HCT116 (cell line): ENCODE measurements around the gene CHRND. TPM values are rescaled to one million over a fixed set of nuclear protein-coding genes. Genes with fewer than 3 reads are reported as not detected.

Experiments
- ATAC-seq: fragments of 200-7000 bp; cut with Tn5 transposase; 2 replicates; pipeline ENCODE4 v1.9.1; 2020; ENCODE audit warnings: mild to moderate bottlenecking, moderate library complexity
- BruUV-seq: library from RNA; stranded (reverse); fragments of 400-500 nt; replicated peaks from 2 replicates; lab custom pipeline; 2021; lab: Mats Ljungman, UMichigan
- CTCF ChIA-PET: fragments of 300-600 bp; sonication (Branson Sonifier 250); formaldehyde crosslinking; loops from one replicate; lab custom pipeline; 2021; ENCODE audit warnings: antibody characterized with exemption; lab: Charles Lee
- POLR2A ChIA-PET: fragments of 300-600, 350-600 bp; sonication (Branson Sonifier 250); formaldehyde crosslinking; loops from one replicate; lab custom pipeline; 2021; ENCODE audit warnings: antibody characterized with exemption; lab: Charles Lee
- RAD21 ChIA-PET, 2 experiments: fragments of 300-600 bp; sonication (Branson Sonifier 250); formaldehyde crosslinking; loops; one replicate each; lab custom pipeline; 2023; ENCODE audit warnings: low total read pairs in 2 of 2; ENCODE audit not compliant: uncharacterized antibody in 2 of 2, unreplicated experiment in 2 of 2, low non-redundant PET in 1 of 2; lab: Charles Lee
- DNase-seq: peaks from one replicate; pipeline ENCODE4 v3.0.0-alpha.2; 2010; ENCODE audit warnings: low read depth, low spot score
- H2AFZ ChIP-seq: fragments of 200-600 bp; shearing (Covaris generic), sonication (generic); 2 replicates; pipeline ENCODE4 v1.6.1; 2017; ENCODE audit warnings: low read depth, mixed run types, mixed read lengths, antibody characterized with exemption, low read length; ENCODE audit not compliant: poor library complexity, severe bottlenecking
- H3K27ac ChIP-seq: 2 replicates; pipeline ENCODE4 v1.5.1; 2012; ENCODE audit warnings: low read depth, low read length
- H3K27me3 ChIP-seq: fragments of 200-600 bp; sonication (generic); 2 replicates; pipeline ENCODE4 v1.6.1; 2016; ENCODE audit warnings: mixed run types, low read length, mixed read lengths; ENCODE audit not compliant: insufficient read depth
- H3K36me3 ChIP-seq, 2 experiments: fragments of 200-500 bp in 1 of 2; fragments of 200-600 bp in 1 of 2; sonication (Bioruptor generic) in 1 of 2; sonication (generic) in 1 of 2; 2 replicates each; pipeline versions ENCODE4 v1.5.1 to v1.6.1; 2014 to 2016; ENCODE audit warnings: low read length in 2 of 2, inconsistent platforms in 1 of 2, mixed read lengths in 1 of 2, mixed run types in 1 of 2; ENCODE audit not compliant: insufficient read depth in 2 of 2, control insufficient read depth in 1 of 2
- H3K4me1 ChIP-seq, 2 experiments: fragments of 200-600 bp in 1 of 2; sonication (generic) in 1 of 2; 2 replicates each; pipeline versions ENCODE4 v1.5.1 to v1.6.1; 2012 to 2017; ENCODE audit warnings: low read length in 2 of 2, inconsistent platforms in 1 of 2, mild to moderate bottlenecking in 1 of 2, mixed read lengths in 1 of 2, mixed run types in 1 of 2, moderate library complexity in 1 of 2; ENCODE audit not compliant: insufficient read depth in 2 of 2, control insufficient read depth in 1 of 2
- H3K4me2 ChIP-seq: fragments of 200-600 bp; sonication (generic); 2 replicates; pipeline ENCODE4 v1.6.1; 2017; ENCODE audit warnings: mixed run types, low read length, mixed read lengths
- H3K4me3 ChIP-seq, 2 experiments: fragments of 200-600 bp in 1 of 2; sonication (generic) in 1 of 2; replicated peaks in 1 of 2; 2 replicates each; pipeline ENCODE4 v1.5.1; 2011 to 2016; ENCODE audit warnings: low read length in 2 of 2, control low read depth in 1 of 2, low read depth in 1 of 2, mild to moderate bottlenecking in 1 of 2, mixed read lengths in 1 of 2, mixed run types in 1 of 2
- H3K79me2 ChIP-seq: fragments of 200-600 bp; sonication (generic); 2 replicates; pipeline ENCODE4 v1.6.1; 2017; ENCODE audit warnings: mild to moderate bottlenecking, mixed run types, low read length, moderate library complexity, mixed read lengths; ENCODE audit not compliant: insufficient read depth
- H3K9ac ChIP-seq: fragments of 200-600 bp; sonication (generic); 2 replicates; pipeline ENCODE4 v1.6.1; 2016; ENCODE audit warnings: low read length, mixed read lengths
- H3K9me2 ChIP-seq: fragments of 200-600 bp; sonication (generic), shearing (Covaris generic); 2 replicates; pipeline ENCODE4 v1.6.1; 2017; ENCODE audit warnings: mixed run types, mild to moderate bottlenecking, moderate library complexity; ENCODE audit not compliant: insufficient read depth
- H3K9me3 ChIP-seq, 2 experiments: fragments of 200-500 bp in 1 of 2; fragments of 200-600 bp in 1 of 2; sonication (Bioruptor generic) in 1 of 2; sonication (generic) in 1 of 2; 2 replicates each; pipeline ENCODE4 v1.6.1; 2014 to 2017; ENCODE audit warnings: low read length in 2 of 2, mixed read lengths in 2 of 2, inconsistent platforms in 1 of 2, low read depth in 1 of 2, mild to moderate bottlenecking in 1 of 2, mixed run types in 1 of 2, moderate library complexity in 1 of 2; ENCODE audit not compliant: control insufficient read depth in 1 of 2, insufficient read depth in 1 of 2
- H4K20me1 ChIP-seq: fragments of 200-600 bp; sonication (generic), shearing (Covaris generic); 2 replicates; pipeline ENCODE4 v1.6.1; 2017; ENCODE audit warnings: mixed run types, mild to moderate bottlenecking, moderate library complexity; ENCODE audit not compliant: insufficient read depth
- CEBPB ChIP-seq: IDR thresholded peaks from 2 replicates; pipeline ENCODE4 v1.6.1; 2012; ENCODE audit warnings: low read depth
- EGR1 ChIP-seq: IDR thresholded peaks from 2 replicates; pipeline ENCODE4 v1.6.1; 2012; ENCODE audit warnings: low read depth
- ELF1 ChIP-seq: IDR thresholded peaks from 2 replicates; pipeline ENCODE4 v1.6.1; 2012; ENCODE audit warnings: low read depth, borderline replicate concordance
- EZH2 ChIP-seq: fragments of 200-600 bp; sonication (generic); IDR thresholded peaks from 2 replicates; pipeline ENCODE4 v1.6.1; 2017; ENCODE audit warnings: antibody characterized with exemption, mixed run types
- EZH2phosphoT487 ChIP-seq: fragments of 200-600 bp; IDR thresholded peaks from 2 replicates; pipeline ENCODE4 v1.6.1; 2018; ENCODE audit warnings: antibody characterized with exemption, borderline replicate concordance
- JUND ChIP-seq: IDR thresholded peaks from 2 replicates; pipeline ENCODE4 v1.6.1; 2012
- POLR2A ChIP-seq: IDR thresholded peaks from 2 replicates; pipeline ENCODE4 v1.7.0; 2011; ENCODE audit warnings: borderline replicate concordance; ENCODE audit not compliant: insufficient read depth, insufficient read length; ENCODE audit errors: extremely low read depth
- POLR2AphosphoS5 ChIP-seq: IDR thresholded peaks from 2 replicates; pipeline ENCODE4 v1.6.1; 2011; ENCODE audit warnings: mild to moderate bottlenecking, low read depth, low read length, moderate library complexity
- RAD21 ChIP-seq: IDR thresholded peaks from 2 replicates; pipeline ENCODE4 v1.6.1; 2012; ENCODE audit warnings: low read depth, mild to moderate bottlenecking
- ZFX ChIP-seq: fragments of 450-650 bp; IDR thresholded peaks from 2 replicates; pipeline ENCODE4 v1.6.1; 2017
- ZNF274 ChIP-seq: fragments of 200-500 bp; sonication (Bioruptor generic); IDR thresholded peaks from 2 replicates; pipeline ENCODE4 v1.6.1; 2014; ENCODE audit warnings: mild to moderate bottlenecking, low read depth, low read length, inconsistent platforms
- intact Hi-C: fragments of 100-400 bp; cut with micrococcal nuclease; formaldehyde crosslinking; loops from 2 replicates; pipeline ENCODE4 v1.10.0; 2022
- total RNA-seq: library from RNA; stranded (reverse); gene quantifications from one replicate; pipeline ENCODE4 v1.2.1, GENCODE V29; 2021; ENCODE audit not compliant: unreplicated experiment
- TF ChIP-seq, protein P1 (sequence below): IDR thresholded peaks from 2 replicates; pipeline ENCODE4 v1.6.1; 2011; ENCODE audit warnings: mild to moderate bottlenecking, low read length, moderate library complexity; ENCODE audit not compliant: insufficient replicate concordance; ENCODE audit errors: extremely low read depth
- TF ChIP-seq, protein P2 (sequence below), 3 experiments: fragments of 200-600 bp in 1 of 3; sonication (generic) in 1 of 3; IDR thresholded peaks in 2 of 3; conservative IDR thresholded peaks in 1 of 3; 2 replicates each; pipeline ENCODE4 v1.5.1; 2012 to 2017; ENCODE audit warnings: low read depth in 2 of 3, low read length in 2 of 3, antibody characterized with exemption in 1 of 3, borderline replicate concordance in 1 of 3, control low read depth in 1 of 3, mild to moderate bottlenecking in 1 of 3, mixed read lengths in 1 of 3, mixed run types in 1 of 3, moderate library complexity in 1 of 3; ENCODE audit not compliant: insufficient read depth in 1 of 3
- TF ChIP-seq, protein P3 (sequence below): IDR thresholded peaks from 2 replicates; pipeline ENCODE4 v1.6.1; 2012
- TF ChIP-seq, protein P4 (sequence below): IDR thresholded peaks from 2 replicates; pipeline ENCODE4 v1.6.1; 2012

The CHRND gene
- total RNA-seq, 1 experiment from 2014 or later: not detected

DNA sequence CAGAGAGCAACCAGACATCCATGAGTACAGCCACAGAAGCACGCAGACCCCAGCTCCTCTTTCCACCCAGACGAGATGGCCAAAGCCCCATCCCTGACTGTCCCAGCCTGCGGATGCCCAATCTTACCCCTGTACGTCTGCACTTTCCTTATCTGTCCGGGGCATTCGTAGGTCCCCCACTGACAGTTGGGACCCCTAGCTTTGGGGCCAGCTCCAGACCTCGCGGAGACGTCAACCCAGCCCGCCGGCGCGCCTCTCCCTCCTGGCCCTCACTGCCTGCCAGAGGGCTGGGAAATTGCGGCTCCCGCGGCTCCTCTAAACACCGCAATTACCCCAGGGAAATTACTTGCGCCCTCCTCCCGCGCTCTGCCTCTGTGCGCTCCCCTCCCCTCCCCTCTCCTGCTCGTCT is 40.6 kb upstream of the CHRND start:
- Histone ChIP-seq H3K27me3 (no peaks in the 10 kb centered on the region), H3K9me3 (no peaks in the 10 kb centered on the region), H3K4me2 (no peak overlapping the region), H4K20me1 (no peaks in the 10 kb centered on the region), H3K27ac (no peak overlapping the region), H3K9ac (no peak overlapping the region), H3K4me1 (no peaks in the 10 kb centered on the region), H3K79me2 (no peaks in the 10 kb centered on the region), H3K36me3 (no peaks in the 10 kb centered on the region), H3K9me2 (no peaks in the 10 kb centered on the region), H2AFZ (no peak overlapping the region), H3K4me3 (no peak overlapping the region)
- ATAC-seq (no peak), DNase-seq (no peak)
- ChIA-PET POLR2A (no interaction called here), CTCF (no interaction called here), RAD21 (no interaction called here)
- intact Hi-C loops: no loop called here
- TF ChIP-seq RAD21: no peak
- BruUV-seq: no TSS peak

DNA sequence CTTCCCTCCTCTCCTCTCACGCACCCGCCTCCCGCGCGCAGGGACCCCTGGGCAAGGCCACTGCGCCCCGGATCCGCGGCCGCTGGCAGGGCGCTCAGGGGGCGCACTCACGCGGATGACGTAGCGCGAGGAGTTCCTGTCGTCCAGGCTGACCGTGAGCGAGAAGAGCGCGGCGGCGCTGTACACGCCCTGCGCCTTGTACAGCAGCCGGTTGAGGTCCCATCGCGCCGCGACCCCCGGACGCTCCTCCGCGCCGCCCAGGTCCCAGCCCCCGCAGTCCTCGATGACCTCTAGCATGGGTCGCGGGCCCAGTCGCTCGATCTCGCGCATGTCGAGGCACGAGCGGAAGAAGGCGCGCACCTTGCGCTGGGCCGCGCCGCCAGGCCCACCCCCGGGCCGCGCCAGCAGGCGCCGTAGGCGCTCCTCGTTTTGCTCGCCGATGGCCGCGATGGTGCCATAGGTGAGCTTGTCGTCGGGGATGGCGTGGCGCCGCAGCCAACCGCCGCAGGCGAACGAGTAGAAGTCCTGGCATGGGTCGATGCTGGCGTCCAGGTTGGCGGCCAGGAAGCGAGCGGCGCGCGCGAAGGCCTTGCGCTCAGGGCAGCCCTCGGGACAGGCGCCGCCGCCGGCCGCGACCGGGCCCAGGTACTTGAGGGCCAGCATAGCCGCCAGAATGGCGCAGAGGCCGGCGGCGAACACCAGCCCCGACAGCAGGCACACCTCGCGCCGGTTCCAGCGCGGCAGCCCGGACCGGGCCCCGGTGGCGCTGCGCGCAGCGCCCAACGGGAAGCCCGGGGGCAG is 40.0 kb upstream of the CHRND start:
- no TSS peak for BruUV-seq
- Histone ChIP-seq H3K36me3 (no peaks in the 10 kb centered on the region), H3K4me2 (no peak overlapping the region), H3K9ac (no peak overlapping the region), H2AFZ (no peak overlapping the region), H3K27ac (no peak overlapping the region), H4K20me1 (no peaks in the 10 kb centered on the region), H3K79me2 (no peaks in the 10 kb centered on the region), H3K4me3 (no peak overlapping the region), H3K27me3 (no peaks in the 10 kb centered on the region), H3K9me2 (no peaks in the 10 kb centered on the region), H3K9me3 (no peaks in the 10 kb centered on the region), H3K4me1 (no peaks in the 10 kb centered on the region)
- no peak for ATAC-seq
- ChIA-PET POLR2A (no interaction called here), CTCF (no interaction called here), RAD21 (no interaction called here)
- intact Hi-C loops: no loop called here
- DNase-seq: no peak
- no peak for TF ChIP-seq CEBPB
- no peak for TF ChIP-seq ELF1
- TF ChIP-seq RAD21: no peak
- TF ChIP-seq, protein P1, sequence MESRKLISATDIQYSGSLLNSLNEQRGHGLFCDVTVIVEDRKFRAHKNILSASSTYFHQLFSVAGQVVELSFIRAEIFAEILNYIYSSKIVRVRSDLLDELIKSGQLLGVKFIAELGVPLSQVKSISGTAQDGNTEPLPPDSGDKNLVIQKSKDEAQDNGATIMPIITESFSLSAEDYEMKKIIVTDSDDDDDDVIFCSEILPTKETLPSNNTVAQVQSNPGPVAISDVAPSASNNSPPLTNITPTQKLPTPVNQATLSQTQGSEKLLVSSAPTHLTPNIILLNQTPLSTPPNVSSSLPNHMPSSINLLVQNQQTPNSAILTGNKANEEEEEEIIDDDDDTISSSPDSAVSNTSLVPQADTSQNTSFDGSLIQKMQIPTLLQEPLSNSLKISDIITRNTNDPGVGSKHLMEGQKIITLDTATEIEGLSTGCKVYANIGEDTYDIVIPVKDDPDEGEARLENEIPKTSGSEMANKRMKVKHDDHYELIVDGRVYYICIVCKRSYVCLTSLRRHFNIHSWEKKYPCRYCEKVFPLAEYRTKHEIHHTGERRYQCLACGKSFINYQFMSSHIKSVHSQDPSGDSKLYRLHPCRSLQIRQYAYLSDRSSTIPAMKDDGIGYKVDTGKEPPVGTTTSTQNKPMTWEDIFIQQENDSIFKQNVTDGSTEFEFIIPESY: no peak
- no peak for TF ChIP-seq EZH2phosphoT487
- no peak for TF ChIP-seq ZNF274
- no peak for TF ChIP-seq EZH2
- TF ChIP-seq ZFX: no peak
- no peak for TF ChIP-seq EGR1
- TF ChIP-seq, protein P2, sequence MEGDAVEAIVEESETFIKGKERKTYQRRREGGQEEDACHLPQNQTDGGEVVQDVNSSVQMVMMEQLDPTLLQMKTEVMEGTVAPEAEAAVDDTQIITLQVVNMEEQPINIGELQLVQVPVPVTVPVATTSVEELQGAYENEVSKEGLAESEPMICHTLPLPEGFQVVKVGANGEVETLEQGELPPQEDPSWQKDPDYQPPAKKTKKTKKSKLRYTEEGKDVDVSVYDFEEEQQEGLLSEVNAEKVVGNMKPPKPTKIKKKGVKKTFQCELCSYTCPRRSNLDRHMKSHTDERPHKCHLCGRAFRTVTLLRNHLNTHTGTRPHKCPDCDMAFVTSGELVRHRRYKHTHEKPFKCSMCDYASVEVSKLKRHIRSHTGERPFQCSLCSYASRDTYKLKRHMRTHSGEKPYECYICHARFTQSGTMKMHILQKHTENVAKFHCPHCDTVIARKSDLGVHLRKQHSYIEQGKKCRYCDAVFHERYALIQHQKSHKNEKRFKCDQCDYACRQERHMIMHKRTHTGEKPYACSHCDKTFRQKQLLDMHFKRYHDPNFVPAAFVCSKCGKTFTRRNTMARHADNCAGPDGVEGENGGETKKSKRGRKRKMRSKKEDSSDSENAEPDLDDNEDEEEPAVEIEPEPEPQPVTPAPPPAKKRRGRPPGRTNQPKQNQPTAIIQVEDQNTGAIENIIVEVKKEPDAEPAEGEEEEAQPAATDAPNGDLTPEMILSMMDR (IDR thresholded peaks at IDR 0.05 in 2 of 3, conservative IDR thresholded peaks at IDR 0.05 in 1 of 3; ENCODE audit: borderline replicate concordance in 1 of 3, insufficient read depth in 1 of 3, low read depth in 2 of 3, low read length in 2 of 3): no peak
- no peak for TF ChIP-seq JUND
- TF ChIP-seq POLR2AphosphoS5: no peak
- no peak for TF ChIP-seq POLR2A
- TF ChIP-seq, protein P3, sequence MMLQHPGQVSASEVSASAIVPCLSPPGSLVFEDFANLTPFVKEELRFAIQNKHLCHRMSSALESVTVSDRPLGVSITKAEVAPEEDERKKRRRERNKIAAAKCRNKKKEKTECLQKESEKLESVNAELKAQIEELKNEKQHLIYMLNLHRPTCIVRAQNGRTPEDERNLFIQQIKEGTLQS: no peak
- TF ChIP-seq, protein P4, sequence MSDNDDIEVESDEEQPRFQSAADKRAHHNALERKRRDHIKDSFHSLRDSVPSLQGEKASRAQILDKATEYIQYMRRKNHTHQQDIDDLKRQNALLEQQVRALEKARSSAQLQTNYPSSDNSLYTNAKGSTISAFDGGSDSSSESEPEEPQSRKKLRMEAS: no peak
